Suprapubic skin (tissue), 4 donors: ENCODE results near the gene PET100.

Source experiments
- EP300 ChIP-seq: sonication (generic); formaldehyde crosslinking; IDR thresholded peaks from one replicate; pipeline ENCODE4 v1.6.1; 2017; ENCODE audit warnings: antibody characterized with exemption
- POLR2A ChIP-seq, 2 donors: fragments of 450-650 bp; IDR thresholded peaks; one replicate each; pipeline ENCODE4 v1.6.1; 2017; ENCODE audit warnings: antibody characterized with exemption in 2 of 2, mild to moderate bottlenecking in 2 of 2, moderate library complexity in 2 of 2
- POLR2AphosphoS5 ChIP-seq, 3 donors: sonication (generic); formaldehyde crosslinking; IDR thresholded peaks; one replicate each; pipeline ENCODE4 v1.6.1; 2017; ENCODE audit warnings: antibody characterized with exemption in 3 of 3
- TF ChIP-seq, protein P1 (sequence below), 2 donors: fragments of 200-600 bp in 1 of 2; fragments of 450-650 bp in 1 of 2; sonication (generic) in 1 of 2; IDR thresholded peaks; one replicate each; pipeline ENCODE4 v1.5.1; 2016 to 2019; ENCODE audit warnings: antibody characterized with exemption in 2 of 2, mild to moderate bottlenecking in 1 of 2, moderate library complexity in 1 of 2

DNA sequence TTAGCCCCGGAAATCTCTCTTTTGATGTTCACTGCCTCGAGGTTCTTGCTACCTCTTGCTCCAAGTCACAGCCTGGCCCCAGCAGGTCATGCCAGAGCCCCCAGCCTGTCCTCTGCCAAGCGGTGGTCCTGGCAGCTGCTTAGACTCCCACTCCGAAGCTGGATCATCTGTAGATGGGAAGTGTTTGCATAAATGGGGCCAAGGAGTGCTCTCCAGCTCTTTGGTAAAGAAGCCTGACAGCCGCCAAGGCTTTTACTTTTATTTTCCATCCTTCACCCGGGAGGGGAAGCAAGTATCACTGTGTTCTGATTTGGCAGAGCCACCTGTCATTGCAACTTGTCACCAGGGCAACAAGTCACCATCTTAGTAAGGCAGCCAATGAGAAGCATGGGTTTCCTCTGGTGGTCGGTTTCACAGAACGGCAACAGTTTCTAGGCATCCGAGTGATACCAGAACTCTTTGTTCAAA, 28.7 kb downstream of the PET100 start:
- TF ChIP-seq, protein P1, sequence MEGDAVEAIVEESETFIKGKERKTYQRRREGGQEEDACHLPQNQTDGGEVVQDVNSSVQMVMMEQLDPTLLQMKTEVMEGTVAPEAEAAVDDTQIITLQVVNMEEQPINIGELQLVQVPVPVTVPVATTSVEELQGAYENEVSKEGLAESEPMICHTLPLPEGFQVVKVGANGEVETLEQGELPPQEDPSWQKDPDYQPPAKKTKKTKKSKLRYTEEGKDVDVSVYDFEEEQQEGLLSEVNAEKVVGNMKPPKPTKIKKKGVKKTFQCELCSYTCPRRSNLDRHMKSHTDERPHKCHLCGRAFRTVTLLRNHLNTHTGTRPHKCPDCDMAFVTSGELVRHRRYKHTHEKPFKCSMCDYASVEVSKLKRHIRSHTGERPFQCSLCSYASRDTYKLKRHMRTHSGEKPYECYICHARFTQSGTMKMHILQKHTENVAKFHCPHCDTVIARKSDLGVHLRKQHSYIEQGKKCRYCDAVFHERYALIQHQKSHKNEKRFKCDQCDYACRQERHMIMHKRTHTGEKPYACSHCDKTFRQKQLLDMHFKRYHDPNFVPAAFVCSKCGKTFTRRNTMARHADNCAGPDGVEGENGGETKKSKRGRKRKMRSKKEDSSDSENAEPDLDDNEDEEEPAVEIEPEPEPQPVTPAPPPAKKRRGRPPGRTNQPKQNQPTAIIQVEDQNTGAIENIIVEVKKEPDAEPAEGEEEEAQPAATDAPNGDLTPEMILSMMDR (IDR thresholded peaks at IDR 0.05) = no peak
- TF ChIP-seq POLR2AphosphoS5 (IDR thresholded peaks at IDR 0.05) (no peak), POLR2A (IDR thresholded peaks at IDR 0.05) (no peak), EP300 (no peak)
